ENCODE data around the gene FRY. TPM values are rescaled to one million over a fixed set of nuclear protein-coding genes. Genes with fewer than 3 reads are reported as not detected.
A peak's percentile ranks its signal among the peaks of the same experiment; 100 is the strongest.

FRY gene
- total and polyA plus RNA-seq, 2 of the 13 experiments (the other 11 are each of a cell fraction or from before 2014, with no cell fraction given): 8.2 to 13.1 TPM

DNA sequence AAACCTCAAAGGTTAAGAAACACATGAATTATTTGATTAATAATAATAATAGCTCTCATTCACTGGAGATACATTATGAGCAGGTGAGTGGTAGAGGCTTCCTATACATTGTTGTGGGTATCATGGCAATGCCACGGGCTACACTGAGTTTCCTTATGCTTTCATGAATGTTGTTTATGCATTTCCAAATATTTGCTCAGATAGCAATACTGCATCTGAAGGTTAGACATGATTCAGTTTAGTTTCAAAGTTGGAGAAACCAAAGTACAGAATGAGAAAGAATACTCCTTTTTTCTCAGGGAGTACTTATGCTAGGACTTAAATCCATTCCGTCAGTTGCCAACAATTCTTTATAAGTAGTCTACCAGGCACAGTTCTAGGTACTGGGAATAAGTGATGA is 108.5 kb downstream of the FRY start (continued):
- TF ChIP-seq ZBTB20 (CRISPR knock-in tag; IDR thresholded peaks at IDR 0.05; ENCODE audit: borderline replicate concordance, low read depth) (peak; percentile 71; the same call in 1 of the 2 replicates), MIER3 (CRISPR knock-in tag; IDR thresholded peaks at IDR 0.05; ENCODE audit: borderline replicate concordance) (peak; percentile 36; the same call in 1 of the 2 replicates), TCF7L2 (IDR thresholded peaks at IDR 0.05; ENCODE audit: low read depth, low read length) (no peak), ETV5 (CRISPR knock-in tag; IDR thresholded peaks at IDR 0.05; ENCODE audit: borderline replicate concordance) (no peak), RXRB (CRISPR knock-in tag; IDR thresholded peaks at IDR 0.05; ENCODE audit: borderline replicate concordance) (peak; percentile 44; the same call in 1 of the 2 replicates), SOX6 (IDR thresholded peaks at IDR 0.05) (no peak), SOX6 (CRISPR knock-in tag; IDR thresholded peaks at IDR 0.05) (peak; percentile 49; the same call in 1 of the 2 replicates), CREM (IDR thresholded peaks at IDR 0.05) (peak; percentile 20; the same call in 1 of the 2 replicates), CREM (CRISPR knock-in tag; IDR thresholded peaks at IDR 0.05) (no peak), POGZ (CRISPR knock-in tag; IDR thresholded peaks at IDR 0.05) (peak; percentile 31; the same call in 1 of the 2 replicates), SAP130 (CRISPR knock-in tag; IDR thresholded peaks at IDR 0.05; ENCODE audit: low read depth) (0 out of 2 replicates have a peak, but pooled peaks have one; percentile 22), SOX13 (IDR thresholded peaks at IDR 0.05) (no peak), SOX13 (CRISPR knock-in tag; conservative IDR thresholded peaks at IDR 0.05 in 1 of 2, IDR thresholded peaks at IDR 0.05 in 1 of 2) (peak in 1 of 2 experiments; percentile 70; a peak in 2 of 4 replicates), ZBTB38 (CRISPR knock-in tag; IDR thresholded peaks at IDR 0.05) (no peak)
- TF ChIP-seq, protein P1, sequence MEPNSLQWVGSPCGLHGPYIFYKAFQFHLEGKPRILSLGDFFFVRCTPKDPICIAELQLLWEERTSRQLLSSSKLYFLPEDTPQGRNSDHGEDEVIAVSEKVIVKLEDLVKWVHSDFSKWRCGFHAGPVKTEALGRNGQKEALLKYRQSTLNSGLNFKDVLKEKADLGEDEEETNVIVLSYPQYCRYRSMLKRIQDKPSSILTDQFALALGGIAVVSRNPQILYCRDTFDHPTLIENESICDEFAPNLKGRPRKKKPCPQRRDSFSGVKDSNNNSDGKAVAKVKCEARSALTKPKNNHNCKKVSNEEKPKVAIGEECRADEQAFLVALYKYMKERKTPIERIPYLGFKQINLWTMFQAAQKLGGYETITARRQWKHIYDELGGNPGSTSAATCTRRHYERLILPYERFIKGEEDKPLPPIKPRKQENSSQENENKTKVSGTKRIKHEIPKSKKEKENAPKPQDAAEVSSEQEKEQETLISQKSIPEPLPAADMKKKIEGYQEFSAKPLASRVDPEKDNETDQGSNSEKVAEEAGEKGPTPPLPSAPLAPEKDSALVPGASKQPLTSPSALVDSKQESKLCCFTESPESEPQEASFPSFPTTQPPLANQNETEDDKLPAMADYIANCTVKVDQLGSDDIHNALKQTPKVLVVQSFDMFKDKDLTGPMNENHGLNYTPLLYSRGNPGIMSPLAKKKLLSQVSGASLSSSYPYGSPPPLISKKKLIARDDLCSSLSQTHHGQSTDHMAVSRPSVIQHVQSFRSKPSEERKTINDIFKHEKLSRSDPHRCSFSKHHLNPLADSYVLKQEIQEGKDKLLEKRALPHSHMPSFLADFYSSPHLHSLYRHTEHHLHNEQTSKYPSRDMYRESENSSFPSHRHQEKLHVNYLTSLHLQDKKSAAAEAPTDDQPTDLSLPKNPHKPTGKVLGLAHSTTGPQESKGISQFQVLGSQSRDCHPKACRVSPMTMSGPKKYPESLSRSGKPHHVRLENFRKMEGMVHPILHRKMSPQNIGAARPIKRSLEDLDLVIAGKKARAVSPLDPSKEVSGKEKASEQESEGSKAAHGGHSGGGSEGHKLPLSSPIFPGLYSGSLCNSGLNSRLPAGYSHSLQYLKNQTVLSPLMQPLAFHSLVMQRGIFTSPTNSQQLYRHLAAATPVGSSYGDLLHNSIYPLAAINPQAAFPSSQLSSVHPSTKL (CRISPR knock-in tag; IDR thresholded peaks at IDR 0.05): peak; percentile 73
- TF ChIP-seq, protein P2, sequence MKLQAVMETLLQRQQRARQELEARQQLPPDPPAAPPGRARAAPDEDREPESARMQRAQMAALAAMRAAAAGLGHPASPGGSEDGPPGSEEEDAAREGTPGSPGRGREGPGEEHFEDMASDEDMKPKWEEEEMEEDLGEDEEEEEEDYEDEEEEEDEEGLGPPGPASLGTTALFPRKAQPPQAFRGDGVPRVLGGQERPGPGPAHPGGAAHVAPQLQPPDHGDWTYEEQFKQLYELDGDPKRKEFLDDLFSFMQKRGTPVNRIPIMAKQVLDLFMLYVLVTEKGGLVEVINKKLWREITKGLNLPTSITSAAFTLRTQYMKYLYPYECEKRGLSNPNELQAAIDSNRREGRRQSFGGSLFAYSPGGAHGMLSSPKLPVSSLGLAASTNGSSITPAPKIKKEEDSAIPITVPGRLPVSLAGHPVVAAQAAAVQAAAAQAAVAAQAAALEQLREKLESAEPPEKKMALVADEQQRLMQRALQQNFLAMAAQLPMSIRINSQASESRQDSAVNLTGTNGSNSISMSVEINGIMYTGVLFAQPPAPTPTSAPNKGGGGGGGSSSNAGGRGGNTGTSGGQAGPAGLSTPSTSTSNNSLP (IDR thresholded peaks at IDR 0.05; ENCODE audit: low read depth, low read length): 0 out of 2 replicates have a peak, but pooled peaks have one; percentile 8
- TF ChIP-seq, protein P3, sequence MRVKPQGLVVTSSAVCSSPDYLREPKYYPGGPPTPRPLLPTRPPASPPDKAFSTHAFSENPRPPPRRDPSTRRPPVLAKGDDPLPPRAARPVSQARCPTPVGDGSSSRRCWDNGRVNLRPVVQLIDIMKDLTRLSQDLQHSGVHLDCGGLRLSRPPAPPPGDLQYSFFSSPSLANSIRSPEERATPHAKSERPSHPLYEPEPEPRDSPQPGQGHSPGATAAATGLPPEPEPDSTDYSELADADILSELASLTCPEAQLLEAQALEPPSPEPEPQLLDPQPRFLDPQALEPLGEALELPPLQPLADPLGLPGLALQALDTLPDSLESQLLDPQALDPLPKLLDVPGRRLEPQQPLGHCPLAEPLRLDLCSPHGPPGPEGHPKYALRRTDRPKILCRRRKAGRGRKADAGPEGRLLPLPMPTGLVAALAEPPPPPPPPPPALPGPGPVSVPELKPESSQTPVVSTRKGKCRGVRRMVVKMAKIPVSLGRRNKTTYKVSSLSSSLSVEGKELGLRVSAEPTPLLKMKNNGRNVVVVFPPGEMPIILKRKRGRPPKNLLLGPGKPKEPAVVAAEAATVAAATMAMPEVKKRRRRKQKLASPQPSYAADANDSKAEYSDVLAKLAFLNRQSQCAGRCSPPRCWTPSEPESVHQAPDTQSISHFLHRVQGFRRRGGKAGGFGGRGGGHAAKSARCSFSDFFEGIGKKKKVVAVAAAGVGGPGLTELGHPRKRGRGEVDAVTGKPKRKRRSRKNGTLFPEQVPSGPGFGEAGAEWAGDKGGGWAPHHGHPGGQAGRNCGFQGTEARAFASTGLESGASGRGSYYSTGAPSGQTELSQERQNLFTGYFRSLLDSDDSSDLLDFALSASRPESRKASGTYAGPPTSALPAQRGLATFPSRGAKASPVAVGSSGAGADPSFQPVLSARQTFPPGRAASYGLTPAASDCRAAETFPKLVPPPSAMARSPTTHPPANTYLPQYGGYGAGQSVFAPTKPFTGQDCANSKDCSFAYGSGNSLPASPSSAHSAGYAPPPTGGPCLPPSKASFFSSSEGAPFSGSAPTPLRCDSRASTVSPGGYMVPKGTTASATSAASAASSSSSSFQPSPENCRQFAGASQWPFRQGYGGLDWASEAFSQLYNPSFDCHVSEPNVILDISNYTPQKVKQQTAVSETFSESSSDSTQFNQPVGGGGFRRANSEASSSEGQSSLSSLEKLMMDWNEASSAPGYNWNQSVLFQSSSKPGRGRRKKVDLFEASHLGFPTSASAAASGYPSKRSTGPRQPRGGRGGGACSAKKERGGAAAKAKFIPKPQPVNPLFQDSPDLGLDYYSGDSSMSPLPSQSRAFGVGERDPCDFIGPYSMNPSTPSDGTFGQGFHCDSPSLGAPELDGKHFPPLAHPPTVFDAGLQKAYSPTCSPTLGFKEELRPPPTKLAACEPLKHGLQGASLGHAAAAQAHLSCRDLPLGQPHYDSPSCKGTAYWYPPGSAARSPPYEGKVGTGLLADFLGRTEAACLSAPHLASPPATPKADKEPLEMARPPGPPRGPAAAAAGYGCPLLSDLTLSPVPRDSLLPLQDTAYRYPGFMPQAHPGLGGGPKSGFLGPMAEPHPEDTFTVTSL (CRISPR knock-in tag; IDR thresholded peaks at IDR 0.05; ENCODE audit: borderline replicate concordance): peak; percentile 34; the same call in 1 of the 2 replicates
- TF ChIP-seq, protein P4, sequence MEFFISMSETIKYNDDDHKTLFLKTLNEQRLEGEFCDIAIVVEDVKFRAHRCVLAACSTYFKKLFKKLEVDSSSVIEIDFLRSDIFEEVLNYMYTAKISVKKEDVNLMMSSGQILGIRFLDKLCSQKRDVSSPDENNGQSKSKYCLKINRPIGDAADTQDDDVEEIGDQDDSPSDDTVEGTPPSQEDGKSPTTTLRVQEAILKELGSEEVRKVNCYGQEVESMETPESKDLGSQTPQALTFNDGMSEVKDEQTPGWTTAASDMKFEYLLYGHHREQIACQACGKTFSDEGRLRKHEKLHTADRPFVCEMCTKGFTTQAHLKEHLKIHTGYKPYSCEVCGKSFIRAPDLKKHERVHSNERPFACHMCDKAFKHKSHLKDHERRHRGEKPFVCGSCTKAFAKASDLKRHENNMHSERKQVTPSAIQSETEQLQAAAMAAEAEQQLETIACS (CRISPR knock-in tag; IDR thresholded peaks at IDR 0.05): no peak

Measured in HepG2 (cell line).